ENCODE data around the gene DNAJC16. TPM values are rescaled to one million over a fixed set of nuclear protein-coding genes. Genes with fewer than 3 reads are reported as not detected.

The DNAJC16 gene
- total RNA-seq, 2 donors from 2014 or later: 23.1 to 31.6 TPM

GRCh38 chr1:15559189-15559810, 32.7 kb downstream of the DNAJC16 start:
- no peaks in the 10 kb centered on the region for H3K27me3 Mint-ChIP-seq (ENCODE audit: insufficient read depth)
- no peak for DNase-seq
- H3K36me3 Mint-ChIP-seq (ENCODE audit: low read depth): peaks cover 44% of the 10 kb centered on the region
- peaks cover 2% of the 10 kb centered on the region for H3K4me1 Mint-ChIP-seq
- Histone ChIP-seq H3K27ac (ENCODE audit: low read depth, low read length) (no peak overlapping the region), H3K36me3 (ENCODE audit: control insufficient read depth, insufficient read depth, low read length) (peaks cover 58% of the 10 kb centered on the region), H3K4me3 (ENCODE audit: low read length) (no peak overlapping the region), H3K9me3 (ENCODE audit: control insufficient read depth, low read length) (no peaks in the 10 kb centered on the region), H3K9ac (ENCODE audit: extremely low read depth, low read length, poor library complexity, severe bottlenecking) (no peak overlapping the region), H3K4me1 (ENCODE audit: control insufficient read depth, insufficient read depth, low read length) (no peaks in the 10 kb centered on the region), H3K27me3 (ENCODE audit: control insufficient read depth, insufficient read depth, low read length, poor library complexity, severe bottlenecking) (no peaks in the 10 kb centered on the region)
- H3K4me3 Mint-ChIP-seq: no peak overlapping the region
- TF ChIP-seq CTCF (conservative IDR thresholded peaks at IDR 0.05): no peak
- H3K27ac Mint-ChIP-seq: no peak overlapping the region
- WGBS, 2 experiments (ENCODE audit: insufficient coverage in 1 of 2, insufficient read length in 1 of 2): 95 to 96% methylated on average over 12 of the region's 12 CpGs
- H3K9me3 Mint-ChIP-seq: no peaks in the 10 kb centered on the region

GRCh38 chr1:15568387-15569073, 41.9 kb downstream of the DNAJC16 start:
- Histone ChIP-seq H3K27me3 (ENCODE audit: control insufficient read depth, insufficient read depth, low read length, poor library complexity, severe bottlenecking) (no peaks in the 10 kb centered on the region), H3K27ac (ENCODE audit: low read depth, low read length) (no peak overlapping the region), H3K9ac (ENCODE audit: extremely low read depth, low read length, poor library complexity, severe bottlenecking) (no peak overlapping the region), H3K4me3 (ENCODE audit: low read length) (no peak overlapping the region), H3K36me3 (ENCODE audit: control insufficient read depth, insufficient read depth, low read length) (peaks cover 78% of the 10 kb centered on the region), H3K9me3 (ENCODE audit: control insufficient read depth, low read length) (no peaks in the 10 kb centered on the region), H3K4me1 (ENCODE audit: control insufficient read depth, insufficient read depth, low read length) (no peaks in the 10 kb centered on the region)
- Mint-ChIP-seq H3K9me3 (no peaks in the 10 kb centered on the region), H3K4me3 (no peak overlapping the region), H3K27ac (no peak overlapping the region), H3K4me1 (no peaks in the 10 kb centered on the region), H3K27me3 (ENCODE audit: insufficient read depth) (no peaks in the 10 kb centered on the region), H3K36me3 (ENCODE audit: low read depth) (peaks cover 62% of the 10 kb centered on the region)
- no peak for DNase-seq
- no peak for TF ChIP-seq CTCF (conservative IDR thresholded peaks at IDR 0.05)
- 93 to 99% methylated on average over 14 to 18 of the region's 18 CpGs for WGBS, 2 experiments (ENCODE audit: insufficient coverage in 1 of 2, insufficient read length in 1 of 2)

- H3K4me1 ChIP-seq (ENCODE audit: control insufficient read depth, insufficient read depth, low read length): no peaks in the 10 kb centered on the region
- no peak overlapping the region for H3K4me3 Mint-ChIP-seq
- TF ChIP-seq CTCF (conservative IDR thresholded peaks at IDR 0.05): no peak
- H3K27me3 Mint-ChIP-seq (ENCODE audit: insufficient read depth): no peaks in the 10 kb centered on the region
- H3K27ac Mint-ChIP-seq: no peak overlapping the region
- peaks cover 68% of the 10 kb centered on the region for H3K36me3 ChIP-seq (ENCODE audit: control insufficient read depth, insufficient read depth, low read length)
- no peaks in the 10 kb centered on the region for H3K4me1 Mint-ChIP-seq
- H3K4me3 ChIP-seq (ENCODE audit: low read length): no peak overlapping the region
- H3K9me3 Mint-ChIP-seq: no peaks in the 10 kb centered on the region
- no peak overlapping the region for H3K27ac ChIP-seq (ENCODE audit: low read depth, low read length)
- no peaks in the 10 kb centered on the region for H3K27me3 ChIP-seq (ENCODE audit: control insufficient read depth, insufficient read depth, low read length, poor library complexity, severe bottlenecking)
- WGBS, 2 experiments (ENCODE audit: insufficient coverage in 1 of 2, insufficient read length in 1 of 2): 100% methylated on average over 1 of the region's 1 CpG
- no peak overlapping the region for H3K9ac ChIP-seq (ENCODE audit: extremely low read depth, low read length, poor library complexity, severe bottlenecking)
- peaks cover 56% of the 10 kb centered on the region for H3K36me3 Mint-ChIP-seq (ENCODE audit: low read depth)
- H3K9me3 ChIP-seq (ENCODE audit: control insufficient read depth, low read length): no peaks in the 10 kb centered on the region
- no peak for DNase-seq
These were observed 44.2 kb downstream of the DNAJC16 start for GRCh38 chr1:15570861-15571260.
